Mesenchymal stem cell (in vitro differentiated cells and primary cell): Measurements from ENCODE around the gene ZFY.
"Not testable (repeated sequence)": the region's sequence is repeated elsewhere in the genome, so short reads cannot be mapped to it uniquely, and the experiment has no call there.

Source experiments
- DNase-seq: peaks from one replicate; pipeline ENCODE4 v3.0.0-alpha.2; 2013
- H2AFZ ChIP-seq: one replicate; pipeline ENCODE4 v1.6.1; 2013; ENCODE audit warnings: low read depth, mild to moderate bottlenecking, control low read depth, inconsistent platforms, low read length, moderate library complexity
- H2AK5ac ChIP-seq: 2 replicates; pipeline ENCODE4 v1.6.1; 2013; ENCODE audit warnings: low read length, moderate library complexity, mild to moderate bottlenecking, inconsistent platforms; ENCODE audit not compliant: severe bottlenecking
- H2BK120ac ChIP-seq: one replicate; pipeline ENCODE4 v1.6.1; 2013; ENCODE audit warnings: low read depth, mild to moderate bottlenecking, inconsistent platforms, low read length, moderate library complexity
- H2BK12ac ChIP-seq, 2 experiments: one replicate each; pipeline ENCODE4 v1.6.1; 2013; ENCODE audit warnings: inconsistent platforms in 2 of 2, low read length in 2 of 2, mild to moderate bottlenecking in 2 of 2, moderate library complexity in 2 of 2, control low read depth in 1 of 2
- H2BK15ac ChIP-seq: one replicate; pipeline ENCODE4 v1.6.1; 2013; ENCODE audit warnings: mild to moderate bottlenecking, low read depth, inconsistent platforms; ENCODE audit not compliant: poor library complexity, severe bottlenecking
- H2BK5ac ChIP-seq: 2 replicates; pipeline ENCODE4 v1.6.1; 2013; ENCODE audit warnings: low read depth, mild to moderate bottlenecking, low read length, control low read depth, inconsistent platforms; ENCODE audit not compliant: poor library complexity, severe bottlenecking
- H3K14ac ChIP-seq, 2 experiments: one replicate each; pipeline ENCODE4 v1.6.1; 2013; ENCODE audit warnings: inconsistent platforms in 2 of 2, low read length in 2 of 2, control low read depth in 1 of 2, mild to moderate bottlenecking in 1 of 2, moderate library complexity in 1 of 2
- H3K18ac ChIP-seq, 2 experiments: one replicate each; pipeline ENCODE4 v1.6.1; 2013; ENCODE audit warnings: inconsistent platforms in 2 of 2, low read length in 2 of 2, control low read depth in 1 of 2, low read depth in 1 of 2, mild to moderate bottlenecking in 1 of 2
- H3K23ac ChIP-seq, 2 experiments: one replicate each; pipeline ENCODE4 v1.6.1; 2013; ENCODE audit warnings: inconsistent platforms in 2 of 2, low read length in 2 of 2, mild to moderate bottlenecking in 2 of 2, moderate library complexity in 2 of 2, control low read depth in 1 of 2
- H3K27ac ChIP-seq: 2 replicates; pipeline ENCODE4 v1.5.1; 2013; ENCODE audit warnings: mild to moderate bottlenecking, moderate library complexity, low read length, control low read depth, inconsistent platforms; ENCODE audit not compliant: poor library complexity, severe bottlenecking
- H3K27me3 ChIP-seq, 2 experiments: 2 replicates each; pipeline versions ENCODE4 v1.6.1 to v1.7.0; 2013; ENCODE audit warnings: low read length in 2 of 2, mild to moderate bottlenecking in 2 of 2, moderate library complexity in 2 of 2, control low read depth in 1 of 2, inconsistent platforms in 1 of 2; ENCODE audit not compliant: control insufficient read depth in 1 of 2, insufficient read depth in 1 of 2
- H3K36me3 ChIP-seq, 2 experiments: 2 replicates each; pipeline versions ENCODE4 v1.6.1 to v1.7.0; 2013; ENCODE audit warnings: low read length in 2 of 2, control low read depth in 1 of 2, inconsistent platforms in 1 of 2, low read depth in 1 of 2, mild to moderate bottlenecking in 1 of 2; ENCODE audit not compliant: insufficient read depth in 2 of 2, control insufficient read depth in 1 of 2
- H3K4ac ChIP-seq, 2 experiments: one replicate each; pipeline ENCODE4 v1.6.1; 2013; ENCODE audit warnings: inconsistent platforms in 2 of 2, low read length in 2 of 2, mild to moderate bottlenecking in 2 of 2, moderate library complexity in 2 of 2, control low read depth in 1 of 2, low read depth in 1 of 2
- H3K4me1 ChIP-seq: 2 replicates; pipeline ENCODE4 v1.6.1; 2013; ENCODE audit warnings: low read depth, low read length, control low read depth; ENCODE audit not compliant: control insufficient read depth, insufficient read depth
- H3K4me2 ChIP-seq: 2 replicates; pipeline ENCODE4 v1.6.1; 2013; ENCODE audit warnings: low read length, mild to moderate bottlenecking, inconsistent platforms; ENCODE audit not compliant: poor library complexity, severe bottlenecking
- H3K4me3 ChIP-seq, 2 experiments: 2 replicates each; pipeline versions ENCODE4 v1.5.1 to v1.7.0; 2013; ENCODE audit warnings: low read length in 2 of 2, mild to moderate bottlenecking in 2 of 2, control low read depth in 1 of 2, low read depth in 1 of 2; ENCODE audit not compliant: insufficient read depth in 1 of 2
- H3K79me1 ChIP-seq: replicated peaks from 2 replicates; pipeline ENCODE4 v1.6.1; 2013; ENCODE audit warnings: mild to moderate bottlenecking, control low read depth, low read length, inconsistent platforms; ENCODE audit not compliant: poor library complexity, severe bottlenecking
- H3K9ac ChIP-seq: 2 replicates; pipeline ENCODE4 v1.7.0; 2013; ENCODE audit warnings: mild to moderate bottlenecking, low read length, moderate library complexity
- H3K9me3 ChIP-seq: 2 replicates; pipeline ENCODE4 v1.7.0; 2013; ENCODE audit warnings: mild to moderate bottlenecking, low read length; ENCODE audit not compliant: control insufficient read depth
- H4K8ac ChIP-seq: one replicate; pipeline ENCODE4 v1.6.1; 2013; ENCODE audit warnings: inconsistent platforms, mild to moderate bottlenecking, low read length, moderate library complexity
- H4K91ac ChIP-seq: one replicate; pipeline ENCODE4 v1.6.1; 2013; ENCODE audit warnings: mild to moderate bottlenecking, low read length, inconsistent platforms
- WGBS: methylation state at CpG from one replicate; pipeline ENCODE4 v1.1.7; 2013; ENCODE audit warnings: mixed read lengths; 5-methylcytosine and 5-hydroxymethylcytosine counted together

The ZFY gene

DNA sequence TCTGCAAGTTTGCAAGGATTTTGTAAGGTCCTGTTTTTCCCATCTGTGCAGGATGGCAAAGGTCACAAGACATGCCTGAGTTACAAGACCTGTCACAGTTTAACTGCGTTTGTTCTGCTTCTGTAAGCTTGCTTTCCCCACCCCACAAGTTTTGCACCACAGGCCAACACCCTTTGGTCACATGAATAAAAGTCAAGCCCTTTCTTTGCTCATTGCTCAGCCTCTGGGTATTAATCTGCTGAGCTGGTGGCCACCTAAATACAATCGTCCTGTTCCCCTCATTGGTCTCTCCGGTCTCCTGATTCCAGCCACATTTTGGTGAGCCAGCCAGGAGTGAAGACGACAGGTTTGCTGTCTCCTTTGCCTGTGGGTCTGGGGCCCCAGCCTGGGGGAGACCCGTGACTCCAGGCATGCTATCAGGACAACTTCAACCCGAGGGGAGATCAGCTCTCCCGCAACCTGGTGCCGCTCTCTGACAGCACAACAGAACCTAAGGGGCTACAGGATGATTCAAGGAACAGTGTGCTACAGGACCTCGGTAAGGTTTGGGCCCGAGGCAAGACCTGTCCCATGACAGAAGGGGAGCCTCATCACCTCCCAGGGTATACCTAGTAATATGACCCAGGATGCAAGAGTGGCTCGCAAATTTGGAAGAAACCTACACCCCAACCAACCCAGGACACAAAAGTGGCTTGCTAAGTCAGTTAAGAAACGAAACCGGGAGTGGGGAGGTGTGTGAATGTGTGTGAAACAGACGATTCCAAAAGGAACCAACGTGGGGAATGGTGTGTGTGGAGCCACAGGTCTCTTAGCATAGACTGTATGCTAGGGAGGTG, 67.7 kb downstream of the ZFY start:
- Histone ChIP-seq H3K4me1 (peaks cover 8% of the 10 kb centered on the region), H2BK15ac (no peak overlapping the region), H2BK5ac (no peak overlapping the region), H2AK5ac (peak overlapping the region; percentile 27), H3K9ac (no peak overlapping the region), H4K8ac (peak overlapping the region; percentile 75), H3K14ac (no peak overlapping the region), H2AFZ (no peak overlapping the region), H3K4me3 (peak overlapping the region in 1 of 2 experiments; percentile 43), H2BK120ac (peak overlapping the region; percentile 5), H3K9me3 (no peaks in the 10 kb centered on the region), H3K18ac (peak overlapping the region; percentile 19 to 54), H3K4ac (peak overlapping the region in 1 of 2 experiments; percentile 75), H3K23ac (no peak overlapping the region), H3K27ac (peak overlapping the region; percentile 77), H4K91ac (peak overlapping the region; percentile 50), H2BK12ac (peak overlapping the region in 1 of 2 experiments; percentile 54), H3K79me1 (no peaks in the 10 kb centered on the region), H3K27me3 (no peaks in the 10 kb centered on the region), H3K36me3 (no peaks in the 10 kb centered on the region), H3K4me2 (peak overlapping the region; percentile 41)
- WGBS, result 79% methylated on average over 13 of the region's 15 CpGs
- DNase-seq, result no peak

DNA sequence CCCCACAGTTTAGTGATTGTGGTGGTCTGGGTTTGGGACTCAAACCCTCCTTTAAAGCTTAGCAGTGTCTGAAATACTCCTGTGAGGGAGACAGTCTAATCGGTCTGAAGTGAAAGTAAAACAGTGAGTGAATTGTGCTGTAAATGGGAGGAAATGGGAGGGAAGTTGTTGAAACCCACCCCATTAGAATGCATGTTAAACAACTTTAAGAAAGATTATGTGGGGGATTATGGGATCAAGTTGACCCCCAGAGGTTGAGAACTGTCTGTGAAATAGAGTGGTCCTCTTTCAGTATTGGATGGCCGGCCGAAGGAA, 68.3 kb downstream of the ZFY start:
- no peak overlapping the region for H3K9ac ChIP-seq
- H3K18ac ChIP-seq, result peak overlapping the region in 1 of 2 experiments; percentile 19
- peak overlapping the region; percentile 41 for H3K4me2 ChIP-seq
- peak; percentile 39 for DNase-seq
- H3K79me1 ChIP-seq, result no peaks in the 10 kb centered on the region
- no peak overlapping the region for H2AK5ac ChIP-seq
- H4K91ac ChIP-seq, result no peak overlapping the region
- H3K36me3 ChIP-seq, result no peaks in the 10 kb centered on the region
- H3K4me1 ChIP-seq, result peaks cover 8% of the 10 kb centered on the region
- peak overlapping the region in 1 of 2 experiments; percentile 26 for H3K4me3 ChIP-seq
- H3K23ac ChIP-seq, result no peak overlapping the region
- H2BK15ac ChIP-seq, result no peak overlapping the region
- WGBS, result 66% methylated on average over 3 of the region's 3 CpGs
- H3K27ac ChIP-seq, result peak overlapping the region; percentile 77
- no peak overlapping the region for H3K14ac ChIP-seq
- H3K4ac ChIP-seq, result no peak overlapping the region
- peak overlapping the region; percentile 36 for H4K8ac ChIP-seq
- no peaks in the 10 kb centered on the region for H3K9me3 ChIP-seq
- no peak overlapping the region for H2AFZ ChIP-seq
- no peak overlapping the region for H2BK5ac ChIP-seq
- no peak overlapping the region for H2BK120ac ChIP-seq
- no peaks in the 10 kb centered on the region for H3K27me3 ChIP-seq
- H2BK12ac ChIP-seq, result no peak overlapping the region

GRCh38 chrY:3003846-3004245, 68.7 kb downstream of the ZFY start:
- Histone ChIP-seq H3K4ac (no peak overlapping the region), H2BK120ac (no peak overlapping the region), H3K4me3 (no peak overlapping the region), H3K4me1 (peaks cover 11% of the 10 kb centered on the region), H3K4me2 (peak overlapping the region; percentile 66), H3K36me3 (no peaks in the 10 kb centered on the region), H2BK5ac (no peak overlapping the region), H2AK5ac (no peak overlapping the region), H3K9ac (no peak overlapping the region), H2AFZ (no peak overlapping the region), H4K8ac (peak overlapping the region; percentile 41), H3K9me3 (no peaks in the 10 kb centered on the region), H3K23ac (no peak overlapping the region), H2BK15ac (no peak overlapping the region), H3K27ac (peak overlapping the region; percentile 77), H4K91ac (no peak overlapping the region), H3K79me1 (no peaks in the 10 kb centered on the region), H2BK12ac (no peak overlapping the region), H3K14ac (no peak overlapping the region), H3K27me3 (no peaks in the 10 kb centered on the region), H3K18ac (no peak overlapping the region)
- peak; percentile 48 for DNase-seq
- WGBS, result 54% methylated on average over 5 of the region's 5 CpGs

- not testable (repeated sequence) for DNase-seq, H2AK5ac ChIP-seq, H2BK15ac ChIP-seq, H3K18ac ChIP-seq, H3K4me2 ChIP-seq, H3K4ac ChIP-seq, H3K23ac ChIP-seq, H2BK120ac ChIP-seq, H3K79me1 ChIP-seq, H3K27me3 ChIP-seq, H4K91ac ChIP-seq, H3K4me3 ChIP-seq, H3K14ac ChIP-seq, H2BK5ac ChIP-seq, H3K9ac ChIP-seq, H2AFZ ChIP-seq, H3K9me3 ChIP-seq, H4K8ac ChIP-seq, H2BK12ac ChIP-seq
- peaks cover 19% of the 10 kb centered on the region for H3K4me1 ChIP-seq
- H3K27ac ChIP-seq, result peak overlapping the region; percentile 82
- H3K36me3 ChIP-seq, result peaks cover 0 to 11% of the 10 kb centered on the region in 2 experiments
- 48% methylated on average over 2 of the region's 2 CpGs for WGBS
These were observed 70.8 kb downstream of the ZFY start for GRCh38 chrY:3006031-3006430.
